Loucy (cell line): ENCODE data around the gene CCDC51.

Experiments used
- H2AFZ ChIP-seq: fragments of 200-600 bp; sonication (generic); 2 replicates; pipeline ENCODE4 v1.6.0; 2016; ENCODE audit warnings: antibody characterized with exemption, mild to moderate bottlenecking, low read length, moderate library complexity
- H3F3A ChIP-seq: fragments of 200-600 bp; 2 replicates; pipeline ENCODE4 v1.6.0; 2016; ENCODE audit warnings: antibody characterized with exemption, low read depth, mild to moderate bottlenecking
- H3K27me3 ChIP-seq: fragments of 200-600 bp; sonication (generic); 2 replicates; pipeline ENCODE4 v1.6.1; 2014; ENCODE audit warnings: low read length, mild to moderate bottlenecking; ENCODE audit not compliant: insufficient read depth, poor library complexity, severe bottlenecking
- H3K36me3 ChIP-seq: fragments of 200-600 bp; sonication (generic); 2 replicates; pipeline ENCODE4 v1.6.1; 2016; ENCODE audit warnings: low read length; ENCODE audit not compliant: insufficient read depth
- H3K4me1 ChIP-seq: fragments of 200-600 bp; sonication (generic); 2 replicates; pipeline ENCODE4 v1.5.1; 2014; ENCODE audit warnings: low read length, mild to moderate bottlenecking; ENCODE audit not compliant: insufficient read depth, poor library complexity, severe bottlenecking
- H3K4me2 ChIP-seq: fragments of 200-600 bp; sonication (generic); 2 replicates; pipeline ENCODE4 v1.6.0; 2014; ENCODE audit warnings: antibody characterized with exemption, low read length, low read depth, mild to moderate bottlenecking; ENCODE audit not compliant: poor library complexity, severe bottlenecking
- H3K4me3 ChIP-seq: fragments of 200-600 bp; sonication (generic); 2 replicates; pipeline ENCODE4 v1.5.1; 2014; ENCODE audit warnings: low read length, mild to moderate bottlenecking, mixed read lengths; ENCODE audit not compliant: poor library complexity, severe bottlenecking
- H3K79me2 ChIP-seq: fragments of 200-600 bp; sonication (generic); 2 replicates; pipeline ENCODE4 v1.6.1; 2014; ENCODE audit warnings: low read length; ENCODE audit not compliant: insufficient read depth
- H3K9ac ChIP-seq: fragments of 200-600 bp; sonication (generic); 2 replicates; pipeline ENCODE4 v1.6.0; 2014; ENCODE audit warnings: mild to moderate bottlenecking, low read depth, low read length, moderate library complexity; ENCODE audit not compliant: poor library complexity, severe bottlenecking
- H3K9me2 ChIP-seq: fragments of 200-600 bp; sonication (generic); replicated peaks from 2 replicates; pipeline ENCODE4 v1.6.1; 2016; ENCODE audit warnings: low read depth, low read length, mixed read lengths
- H3K9me3 ChIP-seq: fragments of 200-600 bp; sonication (generic); 2 replicates; pipeline ENCODE4 v1.6.1; 2014; ENCODE audit warnings: mild to moderate bottlenecking, antibody characterized with exemption, low read length, low read depth; ENCODE audit not compliant: insufficient read depth
- H4K20me1 ChIP-seq: fragments of 200-600 bp; sonication (generic); 2 replicates; pipeline ENCODE4 v1.6.0; 2014; ENCODE audit warnings: antibody characterized with exemption, low read length, mild to moderate bottlenecking; ENCODE audit not compliant: insufficient read depth, poor library complexity, severe bottlenecking
- EZH2phosphoT487 ChIP-seq: fragments of 200-600 bp; IDR thresholded peaks from 2 replicates; pipeline ENCODE4 v1.6.1; 2018; ENCODE audit warnings: antibody characterized with exemption, mild to moderate bottlenecking, moderate library complexity, borderline replicate concordance
- TF ChIP-seq, protein P1 (sequence below): fragments of 200-600 bp; sonication (generic); conservative IDR thresholded peaks from 2 replicates; pipeline ENCODE4 v1.5.1; 2014; ENCODE audit warnings: mild to moderate bottlenecking, antibody characterized with exemption, low read length

CCDC51 gene

GRCh38 chr3:48434591-48435222, 5.2 kb downstream of the CCDC51 start:
- H3K9ac ChIP-seq: no peak overlapping the region
- H3K9me2 ChIP-seq: no peaks in the 10 kb centered on the region
- H3F3A ChIP-seq: no peaks in the 10 kb centered on the region
- H3K4me1 ChIP-seq: peaks cover 19% of the 10 kb centered on the region
- no peak overlapping the region for H3K4me2 ChIP-seq
- H3K36me3 ChIP-seq: no peaks in the 10 kb centered on the region
- H2AFZ ChIP-seq: no peak overlapping the region
- peaks cover 18% of the 10 kb centered on the region for H3K79me2 ChIP-seq
- TF ChIP-seq, protein P1, sequence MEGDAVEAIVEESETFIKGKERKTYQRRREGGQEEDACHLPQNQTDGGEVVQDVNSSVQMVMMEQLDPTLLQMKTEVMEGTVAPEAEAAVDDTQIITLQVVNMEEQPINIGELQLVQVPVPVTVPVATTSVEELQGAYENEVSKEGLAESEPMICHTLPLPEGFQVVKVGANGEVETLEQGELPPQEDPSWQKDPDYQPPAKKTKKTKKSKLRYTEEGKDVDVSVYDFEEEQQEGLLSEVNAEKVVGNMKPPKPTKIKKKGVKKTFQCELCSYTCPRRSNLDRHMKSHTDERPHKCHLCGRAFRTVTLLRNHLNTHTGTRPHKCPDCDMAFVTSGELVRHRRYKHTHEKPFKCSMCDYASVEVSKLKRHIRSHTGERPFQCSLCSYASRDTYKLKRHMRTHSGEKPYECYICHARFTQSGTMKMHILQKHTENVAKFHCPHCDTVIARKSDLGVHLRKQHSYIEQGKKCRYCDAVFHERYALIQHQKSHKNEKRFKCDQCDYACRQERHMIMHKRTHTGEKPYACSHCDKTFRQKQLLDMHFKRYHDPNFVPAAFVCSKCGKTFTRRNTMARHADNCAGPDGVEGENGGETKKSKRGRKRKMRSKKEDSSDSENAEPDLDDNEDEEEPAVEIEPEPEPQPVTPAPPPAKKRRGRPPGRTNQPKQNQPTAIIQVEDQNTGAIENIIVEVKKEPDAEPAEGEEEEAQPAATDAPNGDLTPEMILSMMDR: no peak
- no peak for TF ChIP-seq EZH2phosphoT487
- no peak overlapping the region for H3K4me3 ChIP-seq
- H3K9me3 ChIP-seq: no peaks in the 10 kb centered on the region
- H4K20me1 ChIP-seq: no peaks in the 10 kb centered on the region
- no peaks in the 10 kb centered on the region for H3K27me3 ChIP-seq

DNA sequence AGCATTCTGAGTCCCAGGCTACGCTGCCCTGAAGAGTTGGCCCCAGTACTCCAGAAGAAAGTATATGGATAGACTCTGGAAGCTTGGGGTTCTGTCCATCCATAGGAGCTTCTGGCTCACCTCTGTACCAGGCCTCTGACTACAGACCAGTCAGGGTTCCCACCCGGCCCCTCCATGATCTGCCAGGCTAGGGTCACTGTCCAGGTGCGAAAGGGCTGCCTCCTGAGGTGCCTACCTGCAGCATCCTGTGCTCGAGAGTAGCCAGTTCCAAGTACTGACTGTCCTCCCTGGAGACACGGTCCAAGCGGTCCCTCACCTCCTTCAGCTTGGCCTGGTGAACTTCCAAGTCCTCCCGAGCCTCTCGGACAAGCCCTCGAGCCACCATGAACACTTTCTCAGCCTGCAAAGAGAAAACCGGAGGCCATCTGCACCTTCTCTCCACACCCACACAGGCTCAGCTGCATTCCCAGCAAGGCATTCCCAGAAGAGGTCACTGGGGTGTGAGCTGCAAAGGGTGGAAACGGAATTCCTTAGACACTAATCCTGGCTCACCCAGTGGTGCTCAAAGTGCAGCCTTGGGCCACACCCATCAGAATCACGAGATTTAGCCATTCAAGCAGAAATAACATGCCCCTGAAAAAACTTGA, 6.3 kb downstream of the CCDC51 start:
- peaks cover 15% of the 10 kb centered on the region for H3K4me1 ChIP-seq
- H3K27me3 ChIP-seq: no peaks in the 10 kb centered on the region
- no peak overlapping the region for H3K4me3 ChIP-seq
- H3K4me2 ChIP-seq: no peak overlapping the region
- H3K79me2 ChIP-seq: peaks cover 17% of the 10 kb centered on the region
- no peaks in the 10 kb centered on the region for H3K9me3 ChIP-seq
- no peaks in the 10 kb centered on the region for H4K20me1 ChIP-seq
- TF ChIP-seq, protein P1: no peak
- no peak for TF ChIP-seq EZH2phosphoT487
- no peaks in the 10 kb centered on the region for H3K36me3 ChIP-seq
- H3K9ac ChIP-seq: no peak overlapping the region
- H3F3A ChIP-seq: no peaks in the 10 kb centered on the region
- H2AFZ ChIP-seq: no peak overlapping the region
- H3K9me2 ChIP-seq: no peaks in the 10 kb centered on the region

DNA sequence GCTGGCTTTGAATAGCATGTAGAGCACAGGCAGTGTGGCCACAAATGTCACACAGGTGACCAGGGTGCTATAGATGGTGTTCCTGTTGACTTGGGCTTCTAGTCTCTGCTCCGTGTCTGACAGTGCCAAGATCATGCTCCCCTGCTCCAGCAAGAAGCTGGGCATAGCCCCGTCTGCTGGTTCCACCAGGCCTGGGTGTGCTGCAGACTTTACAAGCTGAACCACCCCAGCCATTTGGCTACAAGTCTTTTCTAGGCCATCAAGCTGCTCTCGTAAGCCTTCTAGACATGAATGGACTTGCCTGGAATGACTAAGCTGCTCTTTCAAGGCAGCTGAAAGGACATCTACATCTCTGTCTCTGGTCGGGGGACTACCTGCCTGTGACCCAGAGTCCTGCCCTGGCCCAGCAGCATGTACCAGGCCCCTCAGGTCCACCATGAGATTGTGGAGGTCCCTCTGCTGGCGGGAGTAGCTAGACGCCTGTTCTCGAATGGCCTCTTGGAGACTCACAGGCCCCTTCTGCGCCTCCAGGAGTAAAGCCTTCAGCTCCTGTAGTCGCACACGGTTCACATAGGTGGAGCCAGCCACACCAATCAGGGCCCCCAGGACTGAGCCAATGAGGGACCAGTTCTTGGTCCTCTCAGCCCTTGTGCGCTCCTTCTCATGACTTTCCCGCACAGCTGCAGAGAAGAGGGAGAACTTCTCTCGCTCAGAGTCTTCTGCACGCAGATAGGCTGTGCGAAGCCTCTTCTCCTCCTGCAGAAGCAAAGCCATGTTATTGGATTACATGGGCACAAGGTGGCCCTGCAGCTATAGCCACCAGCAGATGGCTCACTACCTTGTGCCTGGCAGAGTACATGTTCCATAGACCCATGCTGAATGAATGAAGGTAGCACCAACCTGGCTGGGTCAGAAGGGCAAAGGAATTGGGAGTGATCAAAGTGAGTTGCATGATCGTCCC, 7.2 kb downstream of the CCDC51 start:
- no peaks in the 10 kb centered on the region for H3K36me3 ChIP-seq
- peaks cover 23% of the 10 kb centered on the region for H3K79me2 ChIP-seq
- no peak overlapping the region for H2AFZ ChIP-seq
- no peak overlapping the region for H3K9ac ChIP-seq
- H3K9me2 ChIP-seq: no peaks in the 10 kb centered on the region
- H3K27me3 ChIP-seq: no peaks in the 10 kb centered on the region
- peaks cover 24% of the 10 kb centered on the region for H3K4me1 ChIP-seq
- H3F3A ChIP-seq: no peaks in the 10 kb centered on the region
- no peak overlapping the region for H3K4me3 ChIP-seq
- TF ChIP-seq EZH2phosphoT487: no peak
- TF ChIP-seq, protein P1: peak; percentile 60
- no peak overlapping the region for H3K4me2 ChIP-seq
- H3K9me3 ChIP-seq: no peaks in the 10 kb centered on the region
- H4K20me1 ChIP-seq: peaks cover 8% of the 10 kb centered on the region
